HG03439 (cell line): ENCODE results near the gene TTYH1.
"Not testable (repeated sequence)": the region's sequence is repeated elsewhere in the genome, so short reads cannot be mapped to it uniquely, and the experiment has no call there.

ENCODE experiments used
- ATAC-seq: cut with Tn5 transposase; IDR thresholded peaks from one replicate; pipeline ENCODE4 v1.9.1; 2021; ENCODE audit warnings: mild to moderate bottlenecking, moderate library complexity; ENCODE audit not compliant: unreplicated experiment

TTYH1 gene

DNA sequence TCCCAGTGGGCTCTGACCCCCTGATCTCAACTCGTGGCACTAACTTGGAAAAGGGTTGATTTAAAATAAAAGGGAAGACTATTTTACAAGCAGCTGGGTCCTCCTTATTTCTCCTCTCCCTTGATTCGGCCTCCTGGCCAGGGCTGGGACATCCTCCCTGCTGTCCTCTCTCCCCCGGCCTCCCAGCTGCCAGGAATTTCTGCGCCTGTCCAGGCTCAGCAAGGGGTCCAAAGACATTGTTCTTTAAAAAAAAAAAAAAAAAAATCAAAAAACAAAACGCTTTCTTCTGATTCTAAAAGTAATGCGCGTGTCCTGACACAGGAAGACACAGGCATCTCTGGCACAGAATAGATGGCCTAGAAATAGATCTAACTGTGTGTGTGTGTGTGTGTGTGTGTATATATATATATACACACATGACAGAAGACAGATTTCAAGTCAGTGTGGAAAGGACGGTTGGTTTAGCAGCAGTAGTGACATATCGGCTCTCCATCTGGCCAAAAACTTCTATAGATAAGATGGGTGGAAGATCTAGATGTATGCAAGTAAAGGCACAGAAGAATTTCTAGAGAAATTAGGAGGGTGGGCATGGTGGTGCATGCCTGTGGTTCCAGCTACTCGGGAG lies 21.5 kb downstream of the TTYH1 start:
- ATAC-seq = no peak

DNA sequence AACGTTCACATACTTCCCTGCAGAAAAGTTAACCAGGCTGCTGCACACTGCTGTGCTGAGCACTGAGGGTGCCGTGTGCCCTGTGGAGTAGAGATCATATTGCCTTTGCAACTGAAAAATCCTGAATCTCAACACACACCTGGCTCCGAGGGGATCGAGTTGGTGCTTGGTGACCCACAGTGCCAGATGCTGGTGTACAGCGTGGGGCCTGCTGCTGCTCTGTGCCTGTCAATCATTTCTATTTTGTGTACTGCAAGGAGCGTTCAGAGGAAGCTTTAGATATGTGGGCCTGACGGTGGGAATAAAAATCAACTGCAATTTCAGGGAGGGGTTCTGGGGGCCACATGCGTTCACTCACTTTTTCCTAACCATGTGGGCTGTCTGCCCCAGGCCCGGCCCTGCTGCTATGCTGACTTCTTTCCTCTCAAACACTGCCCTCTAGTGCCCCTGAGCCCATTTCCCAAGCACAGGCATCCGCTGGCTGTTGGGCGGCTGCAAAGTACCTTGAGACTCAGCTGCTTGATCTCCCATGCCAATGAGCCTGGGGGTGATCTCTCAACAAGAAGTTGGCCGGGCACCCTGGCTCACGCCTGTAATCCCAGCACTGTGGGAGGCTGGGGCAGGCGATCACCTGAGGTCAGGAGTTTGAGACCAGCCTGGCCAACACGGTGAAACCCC lies 24.0 kb downstream of the TTYH1 start:
- no peak for ATAC-seq

DNA sequence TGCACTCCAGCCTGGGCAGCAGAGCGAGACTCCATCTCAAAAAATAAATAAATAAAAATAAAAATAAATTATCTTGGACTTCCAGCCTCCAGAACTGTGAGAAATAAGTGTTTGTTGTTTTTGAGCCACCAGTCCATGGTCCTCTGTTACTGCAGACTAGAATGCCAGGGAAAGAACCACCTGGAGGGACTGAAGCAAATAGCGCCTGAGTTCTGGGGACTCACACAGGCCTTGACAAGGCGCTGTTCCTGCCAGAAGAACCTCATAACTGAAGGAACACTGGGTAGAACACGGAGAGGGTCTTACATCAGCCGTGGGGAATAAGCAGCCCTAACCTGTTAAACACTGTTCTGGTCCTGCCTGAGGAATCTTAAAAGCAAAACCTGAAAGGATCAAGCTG lies 25.4 kb downstream of the TTYH1 start:
- no peak for ATAC-seq

DNA sequence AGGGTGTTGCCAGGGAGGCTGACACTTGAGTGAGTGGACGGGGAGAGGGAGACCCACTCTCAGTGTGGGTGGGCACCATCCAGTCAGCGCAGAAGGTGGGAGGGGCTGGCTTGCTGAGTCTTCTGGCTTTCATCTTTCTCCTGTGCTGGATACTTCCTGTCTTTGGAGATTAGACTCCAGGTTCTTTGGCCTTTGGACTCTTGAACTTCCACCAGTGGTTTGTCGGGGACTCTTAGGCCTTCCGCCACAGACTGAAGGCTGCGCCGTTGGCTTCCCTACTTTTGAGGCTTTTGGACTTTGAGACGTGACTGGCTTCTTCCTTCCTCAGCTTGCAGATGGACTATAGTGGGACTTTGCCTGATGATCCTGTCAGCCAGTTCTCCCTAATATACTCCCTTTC lies 29.5 kb downstream of the TTYH1 start:
- no peak for ATAC-seq

DNA sequence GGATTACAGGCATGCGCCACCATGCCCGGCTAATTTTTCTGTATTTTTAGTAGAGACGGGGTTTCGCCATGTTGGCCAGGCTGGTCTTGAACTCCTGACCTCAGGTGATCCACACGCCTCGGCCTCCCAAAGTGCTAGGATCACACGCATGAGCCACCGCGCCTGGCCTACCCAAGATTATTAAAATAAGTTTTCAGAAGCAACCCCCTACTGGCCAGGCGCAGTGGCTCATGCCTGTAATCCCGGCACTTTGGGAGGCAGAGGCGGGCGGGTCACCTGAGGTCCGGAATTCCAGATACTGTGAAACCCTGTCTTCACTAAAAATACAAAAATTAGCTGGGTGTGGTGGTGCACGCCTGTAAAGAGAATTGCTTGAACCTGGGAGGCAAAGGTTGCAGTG lies 31.1 kb downstream of the TTYH1 start:
- not testable (repeated sequence) for ATAC-seq

DNA sequence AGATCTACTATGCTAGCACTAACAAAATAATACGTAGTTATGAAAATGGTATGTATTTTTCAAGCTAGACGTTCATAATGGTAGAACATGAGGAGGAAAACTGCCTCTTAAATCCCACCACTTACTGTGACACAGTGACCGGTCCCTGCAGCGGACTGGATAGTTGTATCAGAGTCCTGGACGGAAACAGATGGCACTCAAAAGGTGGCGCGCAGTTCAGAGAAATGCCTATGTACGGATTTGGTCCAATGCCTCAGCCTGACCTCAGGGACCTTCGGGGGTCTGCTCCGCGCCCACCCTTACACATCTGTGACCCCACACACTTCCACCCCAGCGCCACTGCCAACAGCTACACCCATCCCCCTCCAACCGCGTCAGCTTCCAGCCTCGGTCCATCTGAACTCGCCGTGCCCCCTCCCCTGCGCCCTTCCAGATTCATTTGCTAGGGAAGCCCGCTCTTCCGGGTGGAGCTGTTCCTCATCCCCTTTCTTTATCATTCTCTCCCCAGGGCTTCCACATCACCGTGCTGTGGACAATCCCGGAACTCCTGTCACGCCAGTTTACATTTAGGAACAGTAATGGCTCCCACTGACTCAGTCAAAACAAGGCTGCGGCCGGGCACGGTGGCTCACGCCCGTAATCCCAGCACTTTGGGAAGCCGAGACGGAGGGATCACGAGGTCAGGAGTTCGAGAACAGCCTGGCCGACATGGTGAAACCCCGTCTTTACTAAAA lies 32.9 kb downstream of the TTYH1 start:
- peak; percentile 9 for ATAC-seq

DNA sequence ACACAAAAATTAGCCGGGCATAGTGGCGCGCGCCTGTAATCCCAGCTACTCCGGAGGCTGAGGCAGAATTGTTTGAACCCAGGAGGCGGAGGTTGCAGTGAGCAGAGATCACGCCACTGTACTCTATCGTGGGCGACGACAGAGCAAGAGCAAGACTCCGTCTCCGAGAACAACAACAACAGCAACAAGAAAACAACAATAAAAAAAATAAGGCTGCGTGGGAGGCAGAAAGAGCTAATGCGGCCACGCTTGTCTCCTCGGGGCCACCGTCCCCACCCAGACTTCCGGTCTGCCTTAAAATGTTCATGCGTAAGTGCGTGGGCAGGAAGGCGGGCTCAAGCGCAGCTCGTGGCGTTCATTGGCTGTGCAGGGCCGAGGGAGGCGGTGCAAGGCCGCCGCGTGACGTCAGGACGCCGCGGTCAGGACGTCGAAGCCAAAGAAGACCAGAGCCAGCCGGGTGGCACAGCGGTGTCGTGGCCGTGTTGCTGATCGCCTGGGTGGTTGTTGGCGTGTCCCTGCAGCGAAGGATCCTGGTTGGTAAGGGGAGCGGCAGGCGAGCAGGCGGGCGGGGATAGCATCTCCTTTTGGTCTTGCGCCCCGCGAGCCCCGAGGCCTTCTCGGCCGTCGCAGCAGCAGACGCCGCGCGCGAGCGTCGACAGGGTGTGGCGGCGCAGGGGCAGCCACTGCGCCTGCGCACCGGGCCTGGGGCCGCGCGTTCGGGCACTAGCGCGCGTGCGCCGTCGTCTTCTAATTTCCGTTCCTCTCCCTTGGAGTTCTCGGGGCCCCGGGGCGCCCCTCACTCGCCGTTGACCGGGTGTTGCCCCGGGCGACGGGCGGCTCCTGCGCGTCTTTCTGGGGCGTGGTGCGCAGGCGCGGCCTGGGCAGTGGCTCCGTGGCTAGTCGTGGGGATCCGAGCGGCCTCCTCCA lies 33.8 kb downstream of the TTYH1 start, which contains the start of gene LENG8:
LENG8 (plus strand) TSS at position 426 of the 927 bp plus-strand sequence. CDS start 2,146 bp downstream, outside the sequence.
- peak; percentile 83 for ATAC-seq

DNA sequence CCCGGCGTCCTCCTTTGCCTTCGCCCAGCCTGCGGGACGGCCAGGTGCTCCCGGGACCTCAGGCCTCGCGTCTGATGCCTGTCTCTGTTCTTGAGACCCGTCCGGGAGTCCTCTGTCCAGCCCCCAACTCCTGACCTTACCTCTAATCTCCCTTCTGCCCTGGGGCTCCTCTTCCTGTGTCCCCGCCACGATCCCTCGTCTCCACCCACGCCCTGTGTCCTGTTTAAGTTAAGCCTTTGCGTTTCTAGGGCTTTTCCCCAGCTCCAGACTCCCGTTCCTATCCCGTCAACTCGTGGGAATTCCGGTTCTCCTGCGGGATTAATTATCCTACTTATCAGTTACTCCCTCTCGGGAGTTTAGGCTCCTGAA lies 34.4 kb downstream of the TTYH1 start:
- no peak for ATAC-seq

DNA sequence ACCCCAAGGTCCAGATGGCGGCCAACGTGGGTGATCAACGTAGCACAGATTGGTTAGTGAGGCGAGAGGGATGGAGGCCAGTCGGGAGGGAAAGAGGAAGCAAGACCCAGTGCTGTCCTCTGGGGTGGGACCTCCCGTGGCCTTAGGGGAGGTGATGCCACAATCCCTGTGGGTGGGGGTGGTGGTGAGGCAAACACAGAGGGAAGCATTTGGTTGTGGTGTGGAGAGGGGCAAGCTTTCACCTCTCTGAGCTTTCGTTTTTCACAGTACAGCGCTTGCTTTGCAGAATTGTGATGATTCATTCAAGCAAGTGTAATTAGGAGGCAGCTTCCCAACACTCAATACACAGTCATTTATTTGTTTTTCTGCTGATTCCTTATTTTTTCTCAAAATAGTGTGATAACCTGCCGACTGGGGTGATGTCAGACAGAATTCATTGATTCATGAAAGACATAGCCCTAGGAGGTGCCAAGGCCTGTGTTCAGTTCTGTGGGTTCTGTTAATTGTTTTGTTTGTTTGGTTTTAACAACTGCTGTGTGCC lies 36.1 kb downstream of the TTYH1 start:
- ATAC-seq = no peak

DNA sequence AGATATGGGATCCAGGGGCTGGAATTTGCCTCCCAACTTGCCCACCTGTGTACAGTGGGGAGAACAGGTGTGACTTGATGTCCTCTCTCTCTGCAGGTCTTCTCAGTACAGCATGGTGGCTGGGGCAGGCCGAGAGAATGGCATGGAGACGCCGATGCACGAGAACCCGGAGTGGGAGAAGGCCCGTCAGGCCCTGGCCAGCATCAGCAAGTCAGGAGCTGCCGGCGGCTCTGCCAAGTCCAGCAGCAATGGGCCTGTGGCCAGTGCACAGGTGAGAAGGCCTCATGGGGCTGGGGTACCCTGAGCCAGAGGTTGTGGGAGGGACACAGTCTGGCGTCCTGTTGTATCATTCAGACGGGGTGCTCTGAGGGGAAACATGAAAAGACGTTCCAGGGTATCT lies 36.7 kb downstream of the TTYH1 start:
- no peak for ATAC-seq

DNA sequence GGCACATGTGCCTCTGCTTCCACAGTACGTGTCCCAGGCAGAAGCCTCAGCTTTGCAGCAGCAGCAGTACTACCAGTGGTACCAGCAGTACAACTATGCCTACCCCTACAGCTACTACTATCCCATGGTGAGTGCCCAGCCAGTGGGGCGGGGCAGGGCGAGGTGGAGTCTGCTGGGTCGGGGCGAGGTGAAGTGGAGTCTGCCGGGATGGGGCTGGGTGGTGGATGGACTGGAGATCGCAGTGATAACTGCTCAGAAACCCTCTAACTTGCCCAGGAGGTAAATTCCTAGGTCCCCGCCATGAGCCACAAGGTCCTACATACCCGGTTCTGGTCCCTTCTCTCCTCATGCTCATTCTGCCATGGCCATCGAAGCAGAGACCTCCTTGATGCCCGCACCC lies 37.4 kb downstream of the TTYH1 start:
- ATAC-seq = no peak

DNA sequence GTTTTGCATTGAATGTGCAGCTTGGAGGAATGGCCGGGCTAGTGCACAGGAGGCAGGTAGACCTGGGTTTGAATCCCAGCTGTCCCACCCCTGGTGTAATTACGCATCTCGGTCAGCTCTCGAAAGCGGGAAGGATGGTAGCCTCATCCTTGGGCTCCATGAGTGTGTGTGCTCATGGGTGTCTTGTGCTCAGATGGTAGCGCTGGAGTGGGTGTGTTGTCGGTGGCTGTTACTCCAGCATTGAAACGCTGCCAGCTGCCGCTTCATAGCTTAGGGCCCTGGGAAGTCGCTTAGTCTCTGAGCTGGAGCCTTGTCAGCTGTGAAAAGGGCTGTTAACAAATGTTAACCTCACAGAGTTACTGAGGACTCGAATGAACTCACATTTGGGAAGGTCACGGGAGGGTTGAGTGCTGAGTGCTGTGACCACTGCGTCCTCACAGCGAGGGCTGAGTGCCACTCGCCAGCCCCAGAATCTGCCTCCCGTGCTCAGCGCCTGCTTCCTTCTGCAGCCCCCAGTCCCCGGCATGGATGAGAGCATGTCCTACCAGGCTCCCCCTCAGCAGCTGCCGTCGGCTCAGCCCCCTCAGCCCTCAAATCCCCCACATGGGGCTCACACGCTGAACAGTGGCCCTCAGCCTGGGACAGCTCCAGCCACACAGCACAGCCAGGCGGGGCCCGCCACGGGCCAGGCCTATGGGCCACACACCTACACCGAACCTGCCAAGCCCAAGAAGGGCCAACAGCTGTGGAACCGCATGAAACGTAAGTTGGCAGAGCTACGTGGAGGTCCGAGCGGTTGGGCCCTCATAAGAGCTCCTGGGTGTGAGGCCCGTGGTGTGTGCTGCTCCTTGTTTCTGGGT lies 38.9 kb downstream of the TTYH1 start:
- ATAC-seq = no peak

DNA sequence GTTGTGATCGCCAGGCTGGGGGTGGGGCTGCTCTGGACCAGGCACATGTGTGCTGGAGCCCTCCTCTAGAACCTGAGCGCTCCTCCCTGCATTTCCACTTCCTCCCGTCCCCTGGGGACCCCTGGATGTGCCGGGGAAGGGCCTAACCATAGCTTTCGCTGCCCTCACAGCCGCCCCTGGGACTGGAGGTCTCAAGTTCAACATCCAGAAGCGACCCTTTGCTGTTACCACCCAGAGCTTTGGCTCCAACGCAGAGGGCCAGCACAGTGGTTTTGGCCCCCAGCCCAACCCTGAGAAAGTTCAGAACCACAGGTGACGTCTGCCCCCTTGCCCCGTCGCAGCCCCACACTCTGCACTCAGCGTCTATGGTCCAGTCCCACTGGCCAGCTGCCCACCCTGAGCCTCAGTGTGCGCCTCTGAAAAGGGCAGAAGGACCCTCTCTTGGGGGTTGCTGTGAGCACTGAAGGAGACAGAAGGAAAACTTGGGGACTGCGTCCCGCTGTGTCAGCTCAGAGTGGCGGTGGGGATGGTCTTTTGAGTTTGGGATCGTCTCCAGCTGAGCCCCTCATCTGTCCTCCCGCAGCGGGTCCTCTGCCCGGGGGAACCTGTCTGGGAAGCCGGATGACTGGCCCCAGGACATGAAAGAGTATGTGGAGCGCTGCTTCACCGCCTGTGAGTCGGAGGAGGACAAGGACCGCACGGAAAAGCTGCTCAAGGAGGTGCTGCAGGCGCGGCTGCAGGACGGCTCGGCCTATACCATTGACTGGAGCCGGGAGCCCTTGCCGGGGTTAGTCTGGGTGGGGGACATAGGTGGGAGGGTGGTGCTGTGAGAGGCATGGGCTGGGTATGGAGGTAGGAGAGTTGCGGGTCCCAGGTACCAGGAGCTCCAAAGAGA lies 39.8 kb downstream of the TTYH1 start:
- ATAC-seq = no peak

DNA sequence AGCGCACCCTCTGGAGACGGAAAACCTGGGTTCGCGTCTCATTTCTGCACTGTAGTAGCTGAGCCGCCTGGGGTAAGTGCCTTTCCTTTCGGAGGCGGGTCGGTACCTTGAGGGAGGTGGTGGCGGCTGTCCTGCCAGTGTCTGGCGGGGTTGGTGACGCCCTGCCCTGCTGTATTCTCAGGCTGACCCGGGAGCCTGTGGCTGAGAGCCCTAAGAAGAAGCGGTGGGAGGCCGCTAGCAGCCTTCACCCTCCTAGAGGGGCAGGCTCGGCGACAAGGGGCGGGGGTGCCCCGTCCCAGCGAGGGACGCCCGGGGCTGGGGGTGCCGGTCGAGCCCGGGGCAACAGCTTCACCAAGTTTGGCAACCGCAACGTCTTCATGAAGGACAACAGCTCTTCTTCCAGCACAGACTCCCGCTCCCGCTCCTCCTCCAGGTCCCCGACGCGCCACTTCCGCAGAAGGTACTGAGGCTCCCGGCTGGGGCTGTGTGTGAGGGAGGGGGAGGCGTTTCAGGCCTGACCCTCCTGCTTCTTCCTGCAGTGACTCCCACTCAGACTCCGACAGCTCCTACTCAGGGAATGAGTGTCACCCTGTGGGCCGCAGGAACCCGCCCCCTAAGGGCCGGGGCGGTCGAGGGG lies 40.6 kb downstream of the TTYH1 start:
- no peak for ATAC-seq

DNA sequence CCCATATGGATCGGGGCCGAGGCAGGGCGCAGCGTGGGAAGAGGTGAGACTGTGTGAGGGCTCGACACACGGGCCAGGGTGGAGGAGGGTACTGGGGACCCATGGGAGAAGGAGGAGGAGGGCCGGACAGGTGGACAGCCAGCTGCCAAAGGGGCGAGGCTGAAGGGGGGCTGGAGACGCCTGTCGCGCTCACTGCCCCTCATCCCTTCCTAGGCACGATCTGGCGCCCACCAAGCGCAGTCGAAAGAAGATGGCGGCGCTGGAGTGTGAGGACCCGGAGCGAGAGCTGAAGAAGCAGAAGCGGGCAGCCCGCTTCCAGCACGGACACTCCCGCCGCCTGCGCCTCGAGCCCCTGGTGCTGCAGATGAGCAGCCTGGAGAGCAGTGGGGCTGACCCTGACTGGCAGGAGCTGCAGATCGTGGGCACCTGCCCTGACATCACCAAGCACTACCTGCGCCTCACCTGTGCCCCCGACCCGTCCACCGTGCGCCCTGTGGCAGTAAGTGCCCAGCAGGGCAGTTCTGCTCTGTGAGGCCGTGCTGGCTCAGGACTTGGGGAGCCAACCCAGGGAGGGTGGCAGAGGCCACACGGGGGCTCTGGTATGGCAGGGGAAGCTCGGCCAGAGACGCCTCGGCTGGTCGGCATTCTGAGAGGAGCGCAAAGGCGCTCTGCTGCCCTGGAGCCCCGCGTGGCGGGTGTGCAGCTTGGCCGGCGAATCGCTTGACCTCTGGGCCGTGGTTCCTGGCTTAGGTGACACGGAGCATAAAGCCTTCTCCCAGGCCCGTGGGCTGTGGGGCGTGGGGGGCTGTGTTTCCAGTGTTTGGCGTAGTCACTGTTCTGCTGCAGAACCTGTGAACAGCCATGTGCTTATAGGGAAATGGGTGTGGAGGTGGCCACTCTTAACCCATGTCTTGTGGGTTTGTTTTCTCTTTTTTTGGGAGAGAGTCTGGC lies 41.4 kb downstream of the TTYH1 start:
- no peak for ATAC-seq

DNA sequence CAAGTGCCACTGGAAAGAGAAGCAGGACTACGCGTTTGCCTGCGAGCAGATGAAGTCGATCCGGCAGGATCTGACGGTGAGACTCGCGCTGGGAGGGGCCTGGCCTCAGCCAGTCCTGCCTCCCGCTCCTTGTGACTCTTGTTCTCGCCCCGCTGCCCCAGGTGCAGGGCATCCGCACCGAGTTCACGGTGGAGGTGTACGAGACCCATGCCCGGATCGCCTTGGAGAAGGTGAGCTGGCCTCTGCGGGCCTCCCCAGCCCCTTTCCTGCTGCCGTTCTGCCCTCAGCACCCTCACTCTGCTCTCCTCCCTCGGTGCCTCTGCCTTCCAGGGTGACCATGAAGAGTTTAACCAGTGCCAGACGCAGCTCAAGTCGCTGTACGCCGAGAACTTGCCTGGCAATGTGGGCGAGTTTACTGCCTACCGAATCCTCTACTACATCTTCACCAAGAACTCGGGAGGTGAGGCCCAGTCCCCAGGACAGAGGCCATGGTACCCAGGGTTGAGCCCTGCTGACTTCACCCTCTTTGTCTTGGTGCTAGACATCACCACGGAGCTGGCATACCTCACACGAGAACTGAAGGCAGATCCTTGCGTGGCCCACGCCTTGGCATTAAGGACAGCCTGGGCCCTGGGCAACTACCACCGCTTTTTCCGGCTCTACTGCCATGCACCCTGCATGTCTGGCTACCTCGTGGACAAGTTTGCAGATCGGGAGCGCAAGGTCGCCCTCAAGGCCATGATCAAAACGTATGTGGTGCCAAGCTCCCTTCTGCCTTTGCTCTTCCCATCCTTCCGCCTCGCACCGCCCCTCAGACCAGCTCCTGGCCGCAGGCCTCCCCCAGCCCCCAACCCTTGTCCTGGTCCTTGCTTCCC lies 42.7 kb downstream of the TTYH1 start:
- ATAC-seq = no peak
